Testis (tissue), 2 donors: Measurements from ENCODE around the gene PDPK1.
"Not testable (repeated sequence)": the region's sequence is repeated elsewhere in the genome, so short reads cannot be mapped to it uniquely, and the experiment has no call there.

Experiments
- POLR2A ChIP-seq: fragments of 450-650 bp; IDR thresholded peaks from one replicate; pipeline ENCODE4 v1.6.1; 2017; ENCODE audit warnings: antibody characterized with exemption, mild to moderate bottlenecking, moderate library complexity
- TF ChIP-seq, protein P1 (sequence below), 3 experiments: fragments of 450-650 bp in 2 of 3; fragments of 200-600 bp in 1 of 3; sonication (generic) in 1 of 3; IDR thresholded peaks; one replicate each; pipeline ENCODE4 v1.5.1; 2016 to 2019; ENCODE audit warnings: antibody characterized with exemption in 3 of 3, mild to moderate bottlenecking in 2 of 3, moderate library complexity in 1 of 3

DNA sequence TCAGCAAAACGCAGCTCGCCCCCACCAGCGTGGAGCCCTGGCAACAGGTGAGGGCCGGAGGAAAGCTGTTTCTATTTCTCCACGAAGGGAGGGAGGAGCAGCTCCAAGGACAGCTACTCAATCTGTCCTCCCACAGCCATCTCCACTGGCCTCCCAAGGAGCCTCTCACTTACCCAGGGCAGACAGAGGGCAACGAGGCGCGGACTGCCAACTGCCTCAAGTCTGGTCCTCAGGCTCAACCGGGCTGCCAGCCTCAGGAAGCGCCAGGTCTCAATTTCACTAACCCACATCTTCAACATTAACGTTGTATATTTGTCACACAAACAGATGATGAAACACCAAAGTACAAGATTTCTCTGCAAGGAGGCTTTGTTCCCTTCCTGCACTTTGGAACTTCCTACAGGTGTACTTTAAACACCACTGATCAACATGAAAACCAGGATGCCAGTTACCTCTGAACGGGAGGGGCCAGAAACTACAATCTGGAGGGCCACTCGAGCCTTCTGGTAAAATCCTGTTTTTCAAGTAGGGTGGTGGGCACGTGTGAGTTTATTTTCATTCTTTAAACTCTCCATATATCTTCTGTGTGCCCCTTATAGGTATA lies 113.5 kb downstream of the PDPK1 start:
- TF ChIP-seq POLR2A, result not testable (repeated sequence)
- TF ChIP-seq, protein P1, sequence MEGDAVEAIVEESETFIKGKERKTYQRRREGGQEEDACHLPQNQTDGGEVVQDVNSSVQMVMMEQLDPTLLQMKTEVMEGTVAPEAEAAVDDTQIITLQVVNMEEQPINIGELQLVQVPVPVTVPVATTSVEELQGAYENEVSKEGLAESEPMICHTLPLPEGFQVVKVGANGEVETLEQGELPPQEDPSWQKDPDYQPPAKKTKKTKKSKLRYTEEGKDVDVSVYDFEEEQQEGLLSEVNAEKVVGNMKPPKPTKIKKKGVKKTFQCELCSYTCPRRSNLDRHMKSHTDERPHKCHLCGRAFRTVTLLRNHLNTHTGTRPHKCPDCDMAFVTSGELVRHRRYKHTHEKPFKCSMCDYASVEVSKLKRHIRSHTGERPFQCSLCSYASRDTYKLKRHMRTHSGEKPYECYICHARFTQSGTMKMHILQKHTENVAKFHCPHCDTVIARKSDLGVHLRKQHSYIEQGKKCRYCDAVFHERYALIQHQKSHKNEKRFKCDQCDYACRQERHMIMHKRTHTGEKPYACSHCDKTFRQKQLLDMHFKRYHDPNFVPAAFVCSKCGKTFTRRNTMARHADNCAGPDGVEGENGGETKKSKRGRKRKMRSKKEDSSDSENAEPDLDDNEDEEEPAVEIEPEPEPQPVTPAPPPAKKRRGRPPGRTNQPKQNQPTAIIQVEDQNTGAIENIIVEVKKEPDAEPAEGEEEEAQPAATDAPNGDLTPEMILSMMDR (IDR thresholded peaks at IDR 0.05), result not testable (repeated sequence)
